Panc1 (cell line): Measurements from ENCODE around the gene SIGLEC7. TPM values are rescaled to one million over a fixed set of nuclear protein-coding genes. Genes with fewer than 3 reads are reported as not detected.

Source experiments
- ATAC-seq: fragments of 200-7000 bp; cut with Tn5 transposase; 2 replicates; pipeline ENCODE4 v1.9.1; 2020; ENCODE audit warnings: mild to moderate bottlenecking, moderate library complexity
- BruUV-seq: library from RNA; stranded (reverse); fragments of 400-500 nt; replicated peaks from 2 replicates; lab custom pipeline; 2021; lab: Mats Ljungman, UMichigan
- CTCF ChIA-PET: fragments of 300-600 bp; sonication (Branson Sonifier 250); formaldehyde crosslinking; loops from one replicate; lab custom pipeline; 2022; ENCODE audit warnings: antibody characterized with exemption; lab: Charles Lee
- POLR2A ChIA-PET: fragments of 300-600 bp; sonication (Branson Sonifier 250); formaldehyde crosslinking; loops from one replicate; lab custom pipeline; 2022; ENCODE audit warnings: antibody characterized with exemption; lab: Charles Lee
- DNase-seq: peaks from one replicate; pipeline ENCODE4 v3.0.0-alpha.2; 2010; ENCODE audit warnings: low read depth, low spot score
- H3K27ac ChIP-seq: 2 replicates; pipeline ENCODE4 v1.5.1; 2011; ENCODE audit warnings: mild to moderate bottlenecking, low read length, inconsistent platforms
- H3K27me3 ChIP-seq: fragments of 200-500 bp; sonication (Bioruptor generic); 2 replicates; pipeline ENCODE4 v1.6.0; 2014; ENCODE audit warnings: low read length, inconsistent platforms; ENCODE audit not compliant: control insufficient read depth, insufficient read depth
- H3K36me3 ChIP-seq: fragments of 200-500 bp; sonication (Bioruptor generic); 2 replicates; pipeline ENCODE4 v1.5.1; 2014; ENCODE audit warnings: inconsistent platforms, mild to moderate bottlenecking, low read length, moderate library complexity; ENCODE audit not compliant: control insufficient read depth, insufficient read depth
- H3K4me1 ChIP-seq: 2 replicates; pipeline ENCODE4 v1.5.1; 2011; ENCODE audit warnings: inconsistent platforms, mild to moderate bottlenecking, low read length, moderate library complexity; ENCODE audit not compliant: control insufficient read depth, insufficient read depth
- H3K4me3 ChIP-seq, 2 experiments: 2 replicates each; pipeline ENCODE4 v1.5.1; 2011 to 2012; ENCODE audit warnings: low read depth in 2 of 2, low read length in 2 of 2, mild to moderate bottlenecking in 2 of 2, inconsistent platforms in 1 of 2, moderate library complexity in 1 of 2
- H3K9me3 ChIP-seq: fragments of 200-500 bp; sonication (Bioruptor generic); 2 replicates; pipeline ENCODE4 v1.5.1; 2014; ENCODE audit warnings: low read depth, mild to moderate bottlenecking, inconsistent platforms, low read length, moderate library complexity; ENCODE audit not compliant: control insufficient read depth, insufficient read depth
- POLR2AphosphoS5 ChIP-seq: IDR thresholded peaks from 2 replicates; pipeline ENCODE4 v1.6.1; 2012; ENCODE audit warnings: mild to moderate bottlenecking, low read depth, low read length, moderate library complexity
- SIN3A ChIP-seq: IDR thresholded peaks from 2 replicates; pipeline ENCODE4 v1.6.1; 2012; ENCODE audit warnings: low read depth, mild to moderate bottlenecking, low read length, moderate library complexity, borderline replicate concordance; ENCODE audit not compliant: insufficient read depth
- TCF7L2 ChIP-seq: IDR thresholded peaks from 2 replicates; pipeline ENCODE4 v1.6.1; 2011; ENCODE audit warnings: mild to moderate bottlenecking, low read depth, low read length, inconsistent platforms
- in situ Hi-C: cut with HindIII; loops from 2 replicates; pipeline ENCODE4 v1.10.0; 2016; ENCODE audit warnings: low sequenced_read_pairs, low pct_unique_long_range_greater_than_20kb
- intact Hi-C: fragments of 100-400 bp; cut with micrococcal nuclease; formaldehyde crosslinking; loops from one replicate; pipeline ENCODE4 v1.10.0; 2022; ENCODE audit not compliant: unreplicated experiment
- total RNA-seq: library from RNA; stranded (reverse); gene quantifications from one replicate; pipeline ENCODE4 v1.2.1, GENCODE V29; 2021; ENCODE audit not compliant: unreplicated experiment
- TF ChIP-seq, protein P1 (sequence below), 2 experiments: IDR thresholded peaks; 2 replicates each; pipeline ENCODE4 v1.6.1; 2011 to 2012; ENCODE audit warnings: low read depth in 2 of 2, control low read depth in 1 of 2, low read length in 1 of 2, mild to moderate bottlenecking in 1 of 2, moderate library complexity in 1 of 2; ENCODE audit not compliant: insufficient read depth in 1 of 2
- TF ChIP-seq, protein P2 (sequence below): fragments of 450-650 bp; IDR thresholded peaks from 2 replicates; pipeline ENCODE4 v1.5.1; 2017; ENCODE audit warnings: mild to moderate bottlenecking

SIGLEC7 gene
- total RNA-seq, 1 experiment from 2014 or later, result not detected

DNA sequence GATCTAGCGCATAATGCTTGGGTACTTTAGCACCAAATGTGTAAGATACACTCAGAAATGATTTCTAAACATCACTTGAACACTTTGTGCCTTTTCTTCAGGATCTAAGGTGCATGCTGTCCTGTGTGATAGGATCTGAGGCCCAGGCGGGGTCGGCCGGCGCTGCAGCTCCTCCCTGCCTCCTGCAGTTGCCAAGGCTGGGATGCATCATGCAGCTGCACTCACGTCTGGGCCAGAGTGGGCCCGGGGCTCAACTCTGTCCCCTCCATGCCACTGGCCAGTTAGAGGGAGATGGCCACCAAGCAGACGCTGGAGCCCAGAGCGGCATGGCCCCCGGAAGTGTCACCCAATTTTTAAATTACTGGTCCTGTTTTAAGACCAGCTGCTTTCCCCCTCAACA is 53.5 kb downstream of the SIGLEC7 start:
- TF ChIP-seq, protein P1, sequence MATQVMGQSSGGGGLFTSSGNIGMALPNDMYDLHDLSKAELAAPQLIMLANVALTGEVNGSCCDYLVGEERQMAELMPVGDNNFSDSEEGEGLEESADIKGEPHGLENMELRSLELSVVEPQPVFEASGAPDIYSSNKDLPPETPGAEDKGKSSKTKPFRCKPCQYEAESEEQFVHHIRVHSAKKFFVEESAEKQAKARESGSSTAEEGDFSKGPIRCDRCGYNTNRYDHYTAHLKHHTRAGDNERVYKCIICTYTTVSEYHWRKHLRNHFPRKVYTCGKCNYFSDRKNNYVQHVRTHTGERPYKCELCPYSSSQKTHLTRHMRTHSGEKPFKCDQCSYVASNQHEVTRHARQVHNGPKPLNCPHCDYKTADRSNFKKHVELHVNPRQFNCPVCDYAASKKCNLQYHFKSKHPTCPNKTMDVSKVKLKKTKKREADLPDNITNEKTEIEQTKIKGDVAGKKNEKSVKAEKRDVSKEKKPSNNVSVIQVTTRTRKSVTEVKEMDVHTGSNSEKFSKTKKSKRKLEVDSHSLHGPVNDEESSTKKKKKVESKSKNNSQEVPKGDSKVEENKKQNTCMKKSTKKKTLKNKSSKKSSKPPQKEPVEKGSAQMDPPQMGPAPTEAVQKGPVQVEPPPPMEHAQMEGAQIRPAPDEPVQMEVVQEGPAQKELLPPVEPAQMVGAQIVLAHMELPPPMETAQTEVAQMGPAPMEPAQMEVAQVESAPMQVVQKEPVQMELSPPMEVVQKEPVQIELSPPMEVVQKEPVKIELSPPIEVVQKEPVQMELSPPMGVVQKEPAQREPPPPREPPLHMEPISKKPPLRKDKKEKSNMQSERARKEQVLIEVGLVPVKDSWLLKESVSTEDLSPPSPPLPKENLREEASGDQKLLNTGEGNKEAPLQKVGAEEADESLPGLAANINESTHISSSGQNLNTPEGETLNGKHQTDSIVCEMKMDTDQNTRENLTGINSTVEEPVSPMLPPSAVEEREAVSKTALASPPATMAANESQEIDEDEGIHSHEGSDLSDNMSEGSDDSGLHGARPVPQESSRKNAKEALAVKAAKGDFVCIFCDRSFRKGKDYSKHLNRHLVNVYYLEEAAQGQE (IDR thresholded peaks at IDR 0.05; ENCODE audit: insufficient read depth in 1 of 2, low read depth in 2 of 2, low read length in 1 of 2), result no peak
- TF ChIP-seq SIN3A (no peak), POLR2AphosphoS5 (no peak), TCF7L2 (no peak)
- TF ChIP-seq, protein P2, sequence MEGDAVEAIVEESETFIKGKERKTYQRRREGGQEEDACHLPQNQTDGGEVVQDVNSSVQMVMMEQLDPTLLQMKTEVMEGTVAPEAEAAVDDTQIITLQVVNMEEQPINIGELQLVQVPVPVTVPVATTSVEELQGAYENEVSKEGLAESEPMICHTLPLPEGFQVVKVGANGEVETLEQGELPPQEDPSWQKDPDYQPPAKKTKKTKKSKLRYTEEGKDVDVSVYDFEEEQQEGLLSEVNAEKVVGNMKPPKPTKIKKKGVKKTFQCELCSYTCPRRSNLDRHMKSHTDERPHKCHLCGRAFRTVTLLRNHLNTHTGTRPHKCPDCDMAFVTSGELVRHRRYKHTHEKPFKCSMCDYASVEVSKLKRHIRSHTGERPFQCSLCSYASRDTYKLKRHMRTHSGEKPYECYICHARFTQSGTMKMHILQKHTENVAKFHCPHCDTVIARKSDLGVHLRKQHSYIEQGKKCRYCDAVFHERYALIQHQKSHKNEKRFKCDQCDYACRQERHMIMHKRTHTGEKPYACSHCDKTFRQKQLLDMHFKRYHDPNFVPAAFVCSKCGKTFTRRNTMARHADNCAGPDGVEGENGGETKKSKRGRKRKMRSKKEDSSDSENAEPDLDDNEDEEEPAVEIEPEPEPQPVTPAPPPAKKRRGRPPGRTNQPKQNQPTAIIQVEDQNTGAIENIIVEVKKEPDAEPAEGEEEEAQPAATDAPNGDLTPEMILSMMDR, result no peak
- in situ Hi-C loops (no loop called here), intact Hi-C loops (no loop called here)
- DNase-seq, result no peak
- no peaks in the 10 kb centered on the region for H3K27me3 ChIP-seq
- H3K36me3 ChIP-seq, result no peaks in the 10 kb centered on the region
- ChIA-PET CTCF (no interaction called here), POLR2A (no interaction called here)
- peaks cover 2% of the 10 kb centered on the region; the same call in 1 of the 2 replicates for H3K4me1 ChIP-seq
- BruUV-seq, result no TSS peak
- H3K9me3 ChIP-seq, result no peaks in the 10 kb centered on the region
- H3K4me3 ChIP-seq, result no peak overlapping the region
- H3K27ac ChIP-seq, result no peak overlapping the region
- no peak for ATAC-seq

DNA sequence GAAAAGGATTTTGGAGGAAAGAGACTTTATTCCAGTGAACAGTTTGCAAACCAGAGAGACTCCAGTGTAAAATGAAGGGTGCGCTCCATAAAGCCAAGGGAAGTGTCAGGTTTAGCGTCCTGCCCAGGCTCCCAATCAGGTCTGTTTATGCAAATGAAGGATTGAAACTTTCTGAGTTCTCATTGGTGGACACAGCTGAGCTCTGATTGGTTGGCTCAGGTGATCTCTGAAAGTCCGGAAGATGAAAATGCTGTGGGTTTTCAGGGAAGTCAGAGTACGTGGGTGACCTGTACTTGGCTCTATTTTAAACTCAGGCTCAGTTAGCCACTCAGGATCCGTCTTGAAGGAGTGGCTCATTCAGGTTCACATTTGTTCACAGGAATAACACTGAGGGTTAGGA is 54.1 kb downstream of the SIGLEC7 start:
- TF ChIP-seq SIN3A (no peak), POLR2AphosphoS5 (no peak), TCF7L2 (no peak)
- TF ChIP-seq, protein P2, result no peak
- TF ChIP-seq, protein P1 (IDR thresholded peaks at IDR 0.05; ENCODE audit: insufficient read depth in 1 of 2, low read depth in 2 of 2, low read length in 1 of 2), result no peak
- no TSS peak for BruUV-seq
- ChIA-PET POLR2A (no interaction called here), CTCF (no interaction called here)
- Histone ChIP-seq H3K9me3 (no peaks in the 10 kb centered on the region), H3K27ac (no peak overlapping the region), H3K4me3 (no peak overlapping the region), H3K36me3 (no peaks in the 10 kb centered on the region), H3K27me3 (no peaks in the 10 kb centered on the region), H3K4me1 (peaks cover 2% of the 10 kb centered on the region; the same call in 1 of the 2 replicates)
- in situ Hi-C loops, result no loop called here
- no peak for DNase-seq
- intact Hi-C loops, result no loop called here
- ATAC-seq, result no peak
